Adrenal gland (tissue), 12 donors: ENCODE data around the gene JAML. TPM values are rescaled to one million over a fixed set of nuclear protein-coding genes. Genes with fewer than 3 reads are reported as not detected.

Experiments used
- DNase-seq, 7 donors: peaks; one replicate each; pipeline ENCODE4 v3.0.0-alpha.2; 2019 to 2020
- H3K27ac ChIP-seq, 5 donors: fragments of 200-600 bp; sonication (generic) in 4 of 5; 1 replicate in 3 of 5; 2 replicates in 2 of 5; pipeline versions ENCODE4 v1.5.1 to v1.8.0; 2016 to 2020; ENCODE audit warnings: mild to moderate bottlenecking in 1 of 5
- H3K27me3 ChIP-seq: fragments of 200-600 bp; 2 replicates; pipeline ENCODE4 v1.8.0; 2021
- H3K36me3 ChIP-seq, 2 donors: fragments of 200-600 bp; replicated peaks in 1 of 2; 1 replicate in 1 of 2; 2 replicates in 1 of 2; pipeline versions ENCODE4 v1.5.1 to v1.8.0; 2018 to 2022
- H3K4me1 ChIP-seq, 2 donors: fragments of 200-600 bp; replicated peaks in 1 of 2; 1 replicate in 1 of 2; 2 replicates in 1 of 2; pipeline versions ENCODE4 v1.5.1 to v1.8.0; 2018 to 2021
- H3K4me3 ChIP-seq, 4 donors: fragments of 200-600 bp; sonication (generic) in 3 of 4; one replicate each; pipeline ENCODE4 v1.5.1; 2016 to 2018
- H3K9me3 ChIP-seq, 3 donors: fragments of 200-600 bp; sonication (generic) in 1 of 3; replicated peaks in 1 of 3; 1 replicate in 2 of 3; 2 replicates in 1 of 3; pipeline versions ENCODE4 v1.5.1 to v1.8.0; 2016 to 2021
- CTCF ChIP-seq, 6 experiments: fragments of 450-650 bp in 4 of 6; fragments of 200-600 bp in 2 of 6; sonication (generic) in 1 of 6; IDR thresholded peaks; 1 replicate in 5 of 6; 2 replicates in 1 of 6; pipeline versions ENCODE4 v1.5.1 to v1.8.0; 2016 to 2021; ENCODE audit warnings: antibody characterized with exemption in 6 of 6, mild to moderate bottlenecking in 2 of 6, moderate library complexity in 1 of 6
- POLR2A ChIP-seq, 2 donors: fragments of 450-650 bp; IDR thresholded peaks; one replicate each; pipeline ENCODE4 v1.6.1; 2017; ENCODE audit warnings: antibody characterized with exemption in 2 of 2, mild to moderate bottlenecking in 2 of 2, moderate library complexity in 1 of 2
- WGBS, 4 donors: extraction: QIAGEN DNeasy Blood & Tissue Kit in 2 of 4; methylation state at CpG; one replicate each; pipeline versions ENCODE4 v1.1.5 to v1.1.7; 2013 to 2017; 5-methylcytosine and 5-hydroxymethylcytosine counted together
- intact Hi-C, 2 donors: fragments of 100-400 bp; cut with DNase I; formaldehyde crosslinking; loops; one replicate each; pipeline versions ENCODE4 v1.14.1 to v1.15.0; 2022 to 2023
- polyA plus RNA-seq, 3 donors: library from polyadenylated mRNA; stranded (reverse); fragments of 200-250 nt in 2 of 3; fragments of 350-450 nt in 1 of 3; fragmentation: Illumina TruSeq in 1 of 3; extraction: RNeasy Lipid Tissue Mini Kit (QIAGEN cat#74804) in 1 of 3; gene quantifications; one replicate each; pipeline ENCODE4 v1.2.3, GENCODE V29; 2013 to 2014
- total RNA-seq, 9 donors: library from RNA; depleted of rRNA in 4 of 9; stranded (reverse); fragments of >200 nt in 4 of 9; fragments of 120-200 nt in 1 of 9; fragmentation: NEBNext Ultra II Directional in 1 of 9; extraction: Animal tissue kit (Norgen Biotek cat#: 25700) in 1 of 9; gene quantifications; one replicate each; pipeline versions ENCODE4 v1.1.0 to v1.2.4, GENCODE V29; 2013 to 2023
- donor health status: healthy with polysubstance abuse.
- donor health status: Bipolar disorder and iron deficiency.
- donor health status: DM: yes; HTN: yes; CAD: no.
- donor health status: DM: no; HTN: no; CAD: no.
- donor health status: DM: no; HTN: no; CAD: no.
- donor health status: DM: yes; HTN: yes; CAD: no.

Gene JAML
- total and polyA plus RNA-seq, 12 donors = 1.8 to 13.9 (median 4.5) TPM

GRCh38 chr11:118239509-118240205 lies 14.8 kb upstream of the JAML start:
- peak overlapping the region in 1 of 5 donors; percentile 80 for H3K27ac ChIP-seq
- no peak overlapping the region for H3K4me3 ChIP-seq

GRCh38 chr11:118238929-118239328 lies 14.1 kb upstream of the JAML start:
- TF ChIP-seq POLR2A (IDR thresholded peaks at IDR 0.05) (no peak), CTCF (IDR thresholded peaks at IDR 0.05) (no peak)
- Histone ChIP-seq H3K27me3 (no peaks in the 10 kb centered on the region), H3K36me3 (no peaks in the 10 kb centered on the region), H3K4me1 (peaks cover 9 to 12% of the 10 kb centered on the region in 2 donors), H3K9me3 (no peaks in the 10 kb centered on the region), H3K27ac (no peak overlapping the region), H3K4me3 (no peak overlapping the region)
- DNase-seq = no peak
- intact Hi-C loops = no loop called here
- WGBS, 4 donors = 75 to 95% (median 80%) methylated on average over 1 of the region's 1 CpG

More at GRCh38 chr11:118239509-118240205, 14.8 kb upstream of the JAML start:
- 65 to 67% (median 66%) methylated on average over 5 of the region's 5 CpGs for WGBS, 4 donors
- DNase-seq = no peak
- Histone ChIP-seq H3K36me3 (no peaks in the 10 kb centered on the region), H3K9me3 (no peaks in the 10 kb centered on the region), H3K4me1 (peaks cover 9 to 12% of the 10 kb centered on the region in 2 donors), H3K27me3 (no peaks in the 10 kb centered on the region)
- no peak for TF ChIP-seq POLR2A (IDR thresholded peaks at IDR 0.05)
- no peak for TF ChIP-seq CTCF (IDR thresholded peaks at IDR 0.05)
- intact Hi-C loops = no loop called here

GRCh38 chr11:118238421-118238820 lies 13.6 kb upstream of the JAML start:
- Histone ChIP-seq H3K9me3 (no peaks in the 10 kb centered on the region), H3K36me3 (no peaks in the 10 kb centered on the region), H3K27ac (no peak overlapping the region), H3K4me3 (no peak overlapping the region), H3K4me1 (peaks cover 9 to 12% of the 10 kb centered on the region in 2 donors), H3K27me3 (no peaks in the 10 kb centered on the region)
- intact Hi-C loops = no loop called here
- TF ChIP-seq CTCF (IDR thresholded peaks at IDR 0.05) (no peak), POLR2A (IDR thresholded peaks at IDR 0.05) (no peak)
- 87 to 95% (median 89%) methylated on average over 2 of the region's 2 CpGs for WGBS, 4 donors
- DNase-seq = no peak

GRCh38 chr11:118236170-118236569 lies 11.4 kb upstream of the JAML start:
- Histone ChIP-seq H3K27me3 (no peaks in the 10 kb centered on the region), H3K27ac (no peak overlapping the region), H3K9me3 (no peaks in the 10 kb centered on the region), H3K36me3 (no peaks in the 10 kb centered on the region), H3K4me3 (no peak overlapping the region), H3K4me1 (peaks cover 1 to 4% of the 10 kb centered on the region in 2 donors)
- intact Hi-C loops = no loop called here
- no peak for DNase-seq
- TF ChIP-seq POLR2A (IDR thresholded peaks at IDR 0.05) (no peak), CTCF (IDR thresholded peaks at IDR 0.05) (no peak)
- whole genome bisulfite sequencing, 4 donors = 63 to 74% (median 71%) methylated on average over 2 of the region's 2 CpGs
